BJ (cell line): ENCODE data around the gene PIP5K1B. TPM values are rescaled to one million over a fixed set of nuclear protein-coding genes. Genes with fewer than 3 reads are reported as not detected.

Source experiments
- CTCF ChIA-PET: fragments of 350-600 bp; formaldehyde crosslinking; extraction: SDS; loops from one replicate; lab custom pipeline; 2021; ENCODE audit warnings: antibody characterized with exemption, inconsistent platforms; lab: Yijun Ruan, JAX
- POLR2A ChIA-PET: fragments of 300-600 bp; sonication (Branson Sonifier 250); formaldehyde crosslinking; extraction: SDS; loops from one replicate; lab custom pipeline; 2021; ENCODE audit warnings: antibody characterized with exemption; lab: Charles Lee
- DNase-seq: peaks from one replicate; pipeline ENCODE4 v3.0.0-alpha.2; 2011; ENCODE audit warnings: low read depth
- H3K27me3 ChIP-seq: 2 replicates; pipeline ENCODE4 v1.6.0; 2011; ENCODE audit warnings: low read length; ENCODE audit not compliant: control insufficient read depth, insufficient read depth
- H3K36me3 ChIP-seq: 2 replicates; pipeline ENCODE4 v1.5.1; 2011; ENCODE audit warnings: low read length; ENCODE audit not compliant: control insufficient read depth, insufficient read depth
- H3K4me3 ChIP-seq: 2 replicates; pipeline ENCODE4 v1.5.1; 2011; ENCODE audit warnings: low read depth, mild to moderate bottlenecking, control low read depth, low read length
- CTCF ChIP-seq: IDR thresholded peaks from 2 replicates; pipeline ENCODE4 v1.5.1; 2011; ENCODE audit warnings: low read depth, mild to moderate bottlenecking, control low read depth, inconsistent platforms, low read length, moderate library complexity; ENCODE audit not compliant: insufficient read depth
- polyA plus RNA-seq: library from polyadenylated mRNA; depleted of rRNA; stranded (reverse); fragments of >200 nt; gene quantifications from 2 replicates; pipeline ENCODE4 v1.2.3, GENCODE V29; 2011

PIP5K1B gene
- polyA plus RNA-seq, 1 experiment = not detected

GRCh38 chr9:68780720-68781119 is 75.7 kb downstream of the PIP5K1B start:
- DNase-seq = no peak
- no peak for TF ChIP-seq CTCF
- CTCF ChIA-PET = no interaction called here
- Histone ChIP-seq H3K27me3 (no peaks in the 10 kb centered on the region), H3K4me3 (peak overlapping the region; percentile 63), H3K36me3 (no peaks in the 10 kb centered on the region)
- POLR2A ChIA-PET = no interaction called here

- no peaks in the 10 kb centered on the region for H3K27me3 ChIP-seq
- H3K36me3 ChIP-seq = no peaks in the 10 kb centered on the region
- DNase-seq = no peak
- H3K4me3 ChIP-seq = no peak overlapping the region
- ChIA-PET POLR2A (no interaction called here), CTCF (no interaction called here)
- TF ChIP-seq CTCF = no peak
Observed at GRCh38 chr9:68781928-68782327, 76.9 kb downstream of the PIP5K1B start.

- TF ChIP-seq CTCF = no peak
- no peak for DNase-seq
- Histone ChIP-seq H3K27me3 (no peaks in the 10 kb centered on the region), H3K4me3 (no peak overlapping the region), H3K36me3 (no peaks in the 10 kb centered on the region)
- ChIA-PET CTCF (interaction anchor here (0.7 kb wide), 1 partner anchor 27 kb away, joined by 3 read pairs; no protein-coding TSS in a partner anchor), POLR2A (interaction anchor here (0.7 kb wide), 1 partner anchor 280 kb away, joined by 3 read pairs; no protein-coding TSS in a partner anchor)
Observed at GRCh38 chr9:68782546-68782945, 77.5 kb downstream of the PIP5K1B start.

DNA sequence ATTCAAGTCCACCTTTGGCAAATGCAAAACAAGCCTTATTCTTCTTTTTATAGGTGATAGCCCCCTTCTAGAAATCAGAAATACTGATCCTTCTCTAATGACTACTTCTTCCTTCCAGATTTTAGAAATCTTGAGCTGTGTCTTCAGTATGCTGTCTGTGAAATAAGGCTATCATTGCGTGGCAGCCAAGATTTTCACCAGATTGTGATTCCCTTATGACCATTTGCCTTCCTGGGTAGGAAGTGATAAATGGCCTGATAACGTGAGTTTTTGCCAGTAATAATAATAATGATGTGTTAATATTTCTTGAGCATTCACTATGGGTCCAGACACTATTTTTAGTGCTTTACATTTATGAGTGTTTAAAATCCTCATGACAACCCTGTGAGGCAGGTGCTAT is 80.9 kb downstream of the PIP5K1B start:
- no peak for DNase-seq
- Histone ChIP-seq H3K36me3 (no peaks in the 10 kb centered on the region), H3K27me3 (no peaks in the 10 kb centered on the region), H3K4me3 (no peak overlapping the region)
- ChIA-PET POLR2A (no interaction called here), CTCF (interaction anchor here (0.6 kb wide), 1 partner anchor 214 kb away, joined by 3 read pairs; no protein-coding TSS in a partner anchor)
- no peak for TF ChIP-seq CTCF

DNA sequence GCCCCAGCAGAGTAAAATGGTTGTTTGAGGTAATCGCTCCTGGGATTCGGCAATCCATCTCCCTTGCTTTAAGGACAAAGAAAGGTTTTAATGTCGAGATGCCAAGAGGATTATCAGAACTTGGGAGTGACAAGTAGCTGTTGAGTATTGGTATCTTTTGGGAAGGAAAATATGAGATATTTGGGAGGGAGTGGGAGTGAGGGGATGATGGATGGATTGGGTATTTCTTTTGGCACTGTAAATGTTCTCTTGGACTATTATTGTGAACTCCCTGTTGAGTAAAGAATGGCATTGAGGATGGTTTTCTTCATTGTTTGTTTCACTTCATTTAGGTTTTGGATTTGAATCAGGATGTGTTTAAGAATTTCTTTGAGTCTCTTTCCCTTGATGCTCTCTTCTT is 86.1 kb downstream of the PIP5K1B start:
- ChIA-PET CTCF (no interaction called here), POLR2A (no interaction called here)
- Histone ChIP-seq H3K36me3 (no peaks in the 10 kb centered on the region), H3K4me3 (no peak overlapping the region), H3K27me3 (no peaks in the 10 kb centered on the region)
- DNase-seq = no peak
- TF ChIP-seq CTCF = no peak
